GM12878 (cell line): ENCODE results near the gene MARCHF11. TPM values are rescaled to one million over a fixed set of nuclear protein-coding genes. Genes with fewer than 3 reads are reported as not detected.

ENCODE experiments used
- ATAC-seq: fragments of 200-7000 bp; cut with Tn5 transposase; 3 replicates; pipeline ENCODE4 v1.9.1; 2020; ENCODE audit warnings: mild to moderate bottlenecking, moderate library complexity
- BruUV-seq: library from RNA; stranded (reverse); fragments of 400-500 nt; replicated peaks from 2 replicates; lab custom pipeline; 2021; lab: Mats Ljungman, UMichigan
- CTCF ChIA-PET: fragments of 300-600 bp; sonication (Branson Sonifier 250); formaldehyde crosslinking; extraction: SDS; loops from one replicate; lab custom pipeline; 2021; ENCODE audit warnings: inconsistent platforms; lab: Yijun Ruan, JAX
- POLR2A ChIA-PET: fragments of 350-600 bp; formaldehyde crosslinking; extraction: SDS; loops from one replicate; lab custom pipeline; 2021; ENCODE audit warnings: inconsistent platforms; lab: Charles Lee
- RAD21 ChIA-PET: fragments of 300-600 bp; sonication (Branson Sonifier 250); formaldehyde crosslinking; loops from one replicate; lab custom pipeline; 2023; ENCODE audit warnings: antibody characterized with exemption; ENCODE audit not compliant: unreplicated experiment; lab: Charles Lee
- SMC1A ChIA-PET: fragments of 300-600 bp; sonication (Branson Sonifier 250); formaldehyde crosslinking; loops from one replicate; lab custom pipeline; 2023; ENCODE audit not compliant: unreplicated experiment, uncharacterized antibody; lab: Charles Lee
- DNase-seq: peaks from one replicate; pipeline ENCODE4 v3.0.0-alpha.2; 2011; ENCODE audit warnings: low read depth, low spot score
- FAIRE-seq: peaks from 3 replicates; lab custom pipeline; 2011; peaks lifted over from hg19 to GRCh38; lab: Jason Lieb, UNC
- H2AFZ ChIP-seq: 2 replicates; pipeline ENCODE4 v1.6.0; 2011; ENCODE audit warnings: low read depth, low read length, control low read depth; ENCODE audit not compliant: control insufficient read depth
- H3K27ac ChIP-seq: 2 replicates; pipeline ENCODE4 v1.5.1; 2011; ENCODE audit warnings: control low read depth; ENCODE audit not compliant: control insufficient read depth, insufficient read depth
- H3K27me3 ChIP-seq, 2 experiments: replicated peaks in 1 of 2; 2 replicates each; pipeline versions ENCODE4 v1.6.0 to v1.6.1; 2011; ENCODE audit warnings: low read length in 1 of 2; ENCODE audit not compliant: control insufficient read depth in 2 of 2, insufficient read depth in 2 of 2
- H3K36me3 ChIP-seq, 2 experiments: 2 replicates each; pipeline ENCODE4 v1.5.1; 2011; ENCODE audit warnings: low read length in 1 of 2; ENCODE audit not compliant: control insufficient read depth in 2 of 2, insufficient read depth in 2 of 2
- H3K4me1 ChIP-seq: 2 replicates; pipeline ENCODE4 v1.6.1; 2011; ENCODE audit warnings: mild to moderate bottlenecking, low read length, moderate library complexity, mixed read lengths; ENCODE audit not compliant: control insufficient read depth, insufficient read depth
- H3K4me2 ChIP-seq: 2 replicates; pipeline ENCODE4 v1.6.0; 2011; ENCODE audit warnings: control low read depth; ENCODE audit not compliant: control insufficient read depth, insufficient read depth
- H3K4me3 ChIP-seq: fragments of 200-600 bp; sonication (generic); 2 replicates; pipeline ENCODE4 v1.5.1; 2016
- H3K79me2 ChIP-seq: 2 replicates; pipeline ENCODE4 v1.6.0; 2011; ENCODE audit warnings: low read length; ENCODE audit not compliant: control insufficient read depth, insufficient read depth
- H3K9ac ChIP-seq: 2 replicates; pipeline ENCODE4 v1.8.0; 2011; ENCODE audit warnings: low read length, control low read depth, mixed read lengths; ENCODE audit not compliant: control insufficient read depth, insufficient read depth
- H3K9me3 ChIP-seq: replicated peaks from 3 replicates; pipeline ENCODE4 v1.5.1; 2011; ENCODE audit warnings: mild to moderate bottlenecking, low read length; ENCODE audit not compliant: control insufficient read depth, insufficient read depth
- H4K20me1 ChIP-seq: 2 replicates; pipeline ENCODE4 v1.6.0; 2011; ENCODE audit not compliant: control insufficient read depth, insufficient read depth
- CEBPB ChIP-seq, 2 experiments: fragments of 150-350 bp in 1 of 2; IDR thresholded peaks; 2 replicates each; pipeline ENCODE4 v1.6.1; 2012 to 2014; ENCODE audit warnings: low read depth in 2 of 2, low read length in 2 of 2, borderline replicate concordance in 1 of 2, inconsistent platforms in 1 of 2
- EGR1 ChIP-seq, 2 experiments: IDR thresholded peaks; 1 replicate in 1 of 2; 2 replicates in 1 of 2; pipeline ENCODE4 v1.6.1; 2011 to 2012; ENCODE audit warnings: low read depth in 2 of 2, low read length in 2 of 2, borderline replicate concordance in 1 of 2, mild to moderate bottlenecking in 1 of 2, moderate library complexity in 1 of 2
- ESRRA ChIP-seq: IDR thresholded peaks from 2 replicates; pipeline ENCODE4 v1.6.1; 2012; ENCODE audit warnings: mild to moderate bottlenecking, low read length, improper control_type of control experiment
- MXI1 ChIP-seq: fragments of 150-350 bp; IDR thresholded peaks from 2 replicates; pipeline ENCODE4 v1.6.1; 2011; ENCODE audit warnings: low read depth, mild to moderate bottlenecking, inconsistent platforms, low read length, improper control_type of control experiment
- NFYA ChIP-seq: IDR thresholded peaks from 2 replicates; pipeline ENCODE4 v1.6.1; 2011; ENCODE audit warnings: low read depth, mild to moderate bottlenecking, low read length, improper control_type of control experiment, borderline replicate concordance
- POLR2A ChIP-seq: IDR thresholded peaks from 2 replicates; pipeline ENCODE4 v1.6.1; 2011; ENCODE audit warnings: low read depth, mild to moderate bottlenecking, low read length
- SMC3 ChIP-seq: IDR thresholded peaks from 2 replicates; pipeline ENCODE4 v1.6.1; 2011; ENCODE audit warnings: low read length, improper control_type of control experiment, borderline replicate concordance
- WGBS: methylation state at CpG from one replicate; pipeline ENCODE4 v1.1.6; 2016; ENCODE audit warnings: low lambda C conversion rate; ENCODE audit not compliant: insufficient replicate concordance, insufficient coverage; ENCODE audit errors: missing lambda C conversion rate; 5-methylcytosine and 5-hydroxymethylcytosine counted together
- in situ Hi-C: fragments of 300-500 bp; cut with MboI; formaldehyde crosslinking; loops from 9 replicates; pipeline ENCODE4 v1.14.3; 2018; ENCODE audit warnings: mixed read lengths
- intact Hi-C: fragments of 100-400 bp; cut with micrococcal nuclease; formaldehyde crosslinking; loops from one replicate; pipeline ENCODE4 v1.14.2; 2022; ENCODE audit not compliant: unreplicated experiment
- polyA plus RNA-seq, 11 experiments: library from polyadenylated mRNA; depleted of rRNA in 4 of 11; unstranded in 6 of 11; stranded (reverse) in 5 of 11; fragments of >200 nt; fragmentation: Nextera tagmentation in 4 of 11; fragmentation: Illumina TruSeq in 1 of 11; extraction: Ambion mirVana in 4 of 11; extraction: Trizol in 1 of 11; gene quantifications; 1 replicate in 1 of 11; 2 replicates in 10 of 11; pipeline versions ENCODE4 v1.2.1 to v1.2.3, GENCODE V29; 2011 to 2016; ENCODE audit warnings: inconsistent platforms in 2 of 11, missing spikeins in 2 of 11, low read depth in 1 of 11
- total RNA-seq, 4 experiments: library from RNA; depleted of rRNA in 3 of 4; stranded (reverse); fragments of >200 nt in 3 of 4; fragmentation: Illumina TruSeq in 1 of 4; extraction: Trizol in 1 of 4; gene quantifications; 2 replicates each; pipeline versions ENCODE4 v1.2.1 to v1.2.3, GENCODE V29; 2013 to 2021
- TF ChIP-seq, protein P1 (sequence below): fragments of 450-650 bp; IDR thresholded peaks from 2 replicates; pipeline ENCODE4 v1.6.1; 2017; ENCODE audit warnings: mild to moderate bottlenecking, moderate library complexity
- TF ChIP-seq, protein P2 (sequence below), 3 experiments: IDR thresholded peaks in 2 of 3; conservative IDR thresholded peaks in 1 of 3; 2 replicates each; pipeline ENCODE4 v1.5.1; 2011; ENCODE audit warnings: low read depth in 3 of 3, low read length in 3 of 3, mild to moderate bottlenecking in 3 of 3, control low read depth in 2 of 3, moderate library complexity in 2 of 3, inconsistent platforms in 1 of 3, mixed read lengths in 1 of 3; ENCODE audit not compliant: control insufficient read depth in 2 of 3, insufficient read depth in 1 of 3; ENCODE audit errors: extremely low read depth in 1 of 3
- TF ChIP-seq, protein P3 (sequence below): IDR thresholded peaks from 2 replicates; pipeline ENCODE4 v1.6.1; 2012; ENCODE audit warnings: improper control_type of control experiment, low read depth, low read length; ENCODE audit not compliant: insufficient replicate concordance

The MARCHF11 gene
- total and polyA plus RNA-seq, 10 of the 15 experiments (the other 5 are each of a cell fraction or from before 2014, with no cell fraction given) = 0.26 TPM; not detected in 9

DNA sequence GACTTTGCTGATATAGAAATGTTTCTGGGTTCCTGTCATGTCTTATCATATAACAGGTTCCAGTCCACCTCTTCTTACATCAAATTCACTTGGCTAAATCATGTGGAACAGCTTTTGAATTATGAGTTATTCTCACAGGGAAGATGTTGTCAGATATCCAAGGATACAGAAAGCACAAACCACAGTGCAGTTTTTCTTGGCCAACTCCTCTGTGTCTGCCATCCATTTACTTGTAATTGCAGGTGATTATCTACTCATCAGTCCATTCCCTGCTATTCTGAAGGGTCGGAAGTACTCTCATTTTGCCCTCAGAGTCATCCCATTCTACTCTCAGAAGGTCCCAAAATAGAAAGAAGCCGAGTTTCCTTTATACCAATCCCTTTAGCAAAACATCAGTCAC lies 10.0 kb downstream of the MARCHF11 start (continued):
- TF ChIP-seq, protein P1, sequence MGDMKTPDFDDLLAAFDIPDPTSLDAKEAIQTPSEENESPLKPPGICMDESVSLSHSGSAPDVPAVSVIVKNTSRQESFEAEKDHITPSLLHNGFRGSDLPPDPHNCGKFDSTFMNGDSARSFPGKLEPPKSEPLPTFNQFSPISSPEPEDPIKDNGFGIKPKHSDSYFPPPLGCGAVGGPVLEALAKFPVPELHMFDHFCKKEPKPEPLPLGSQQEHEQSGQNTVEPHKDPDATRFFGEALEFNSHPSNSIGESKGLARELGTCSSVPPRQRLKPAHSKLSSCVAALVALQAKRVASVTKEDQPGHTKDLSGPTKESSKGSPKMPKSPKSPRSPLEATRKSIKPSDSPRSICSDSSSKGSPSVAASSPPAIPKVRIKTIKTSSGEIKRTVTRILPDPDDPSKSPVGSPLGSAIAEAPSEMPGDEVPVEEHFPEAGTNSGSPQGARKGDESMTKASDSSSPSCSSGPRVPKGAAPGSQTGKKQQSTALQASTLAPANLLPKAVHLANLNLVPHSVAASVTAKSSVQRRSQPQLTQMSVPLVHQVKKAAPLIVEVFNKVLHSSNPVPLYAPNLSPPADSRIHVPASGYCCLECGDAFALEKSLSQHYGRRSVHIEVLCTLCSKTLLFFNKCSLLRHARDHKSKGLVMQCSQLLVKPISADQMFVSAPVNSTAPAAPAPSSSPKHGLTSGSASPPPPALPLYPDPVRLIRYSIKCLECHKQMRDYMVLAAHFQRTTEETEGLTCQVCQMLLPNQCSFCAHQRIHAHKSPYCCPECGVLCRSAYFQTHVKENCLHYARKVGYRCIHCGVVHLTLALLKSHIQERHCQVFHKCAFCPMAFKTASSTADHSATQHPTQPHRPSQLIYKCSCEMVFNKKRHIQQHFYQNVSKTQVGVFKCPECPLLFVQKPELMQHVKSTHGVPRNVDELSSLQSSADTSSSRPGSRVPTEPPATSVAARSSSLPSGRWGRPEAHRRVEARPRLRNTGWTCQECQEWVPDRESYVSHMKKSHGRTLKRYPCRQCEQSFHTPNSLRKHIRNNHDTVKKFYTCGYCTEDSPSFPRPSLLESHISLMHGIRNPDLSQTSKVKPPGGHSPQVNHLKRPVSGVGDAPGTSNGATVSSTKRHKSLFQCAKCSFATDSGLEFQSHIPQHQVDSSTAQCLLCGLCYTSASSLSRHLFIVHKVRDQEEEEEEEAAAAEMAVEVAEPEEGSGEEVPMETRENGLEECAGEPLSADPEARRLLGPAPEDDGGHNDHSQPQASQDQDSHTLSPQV = no peak
- no peak for TF ChIP-seq ESRRA
- TF ChIP-seq, all 136 proteins: peak for 0

DNA sequence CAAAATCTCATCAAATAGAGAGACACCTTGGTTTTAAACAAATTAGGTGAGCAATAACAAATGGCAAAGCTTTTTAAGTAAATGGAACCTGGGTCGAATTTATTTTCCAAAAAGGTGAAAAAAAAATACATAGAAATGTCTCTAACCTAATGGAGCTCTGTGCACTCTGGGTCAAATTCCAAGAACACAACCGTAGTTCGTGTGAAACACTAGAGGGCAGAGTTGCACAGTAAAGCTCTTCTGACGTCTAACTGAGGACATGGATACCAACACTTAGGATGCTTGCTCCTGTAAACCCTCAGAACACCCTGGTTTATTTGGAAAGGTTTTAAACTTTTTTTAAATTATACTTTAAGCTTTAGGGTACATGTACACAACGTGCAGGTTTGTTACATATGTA lies 18.9 kb downstream of the MARCHF11 start:
- ATAC-seq (peak; percentile 96), DNase-seq (peak; percentile 2), FAIRE-seq (peak; percentile 92)
- H3K4me2 ChIP-seq = no peak overlapping the region
- no peak overlapping the region for H2AFZ ChIP-seq
- H3K9ac ChIP-seq = no peak overlapping the region
- no peaks in the 10 kb centered on the region for H3K4me1 ChIP-seq
- RAD21 ChIA-PET = interaction anchor here (0.5 to 3.6 kb wide), 7 partner anchors 296 to 425 kb away, joined by 3 to 49 read pairs (median 5); no protein-coding TSS in a partner anchor
- intact Hi-C loops (loop anchor here (1.0 kb wide), 2 partner anchors 296 to 390 kb away; no protein-coding TSS in a partner anchor), in situ Hi-C loops (loop anchor here (5.0 kb wide), 1 partner anchor 297 kb away; no protein-coding TSS in a partner anchor)
- no peak overlapping the region for H3K4me3 ChIP-seq
- no peaks in the 10 kb centered on the region for H4K20me1 ChIP-seq
- SMC1A ChIA-PET = interaction anchor here (0.7 to 3.6 kb wide), 12 partner anchors 9 to 972 kb away, joined by 3 to 56 read pairs (median 5); no protein-coding TSS in a partner anchor
- WGBS = 0% methylated on average over 5 of the region's 5 CpGs
- POLR2A ChIA-PET = no interaction called here
- BruUV-seq = no TSS peak
- no peaks in the 10 kb centered on the region for H3K27me3 ChIP-seq
- H3K9me3 ChIP-seq = no peaks in the 10 kb centered on the region
- H3K79me2 ChIP-seq = no peaks in the 10 kb centered on the region
- CTCF ChIA-PET = interaction anchor here (0.5 to 4.8 kb wide), 22 partner anchors 9 to 506 kb away, joined by 3 to 117 read pairs (median 4); no protein-coding TSS in a partner anchor
- H3K27ac ChIP-seq = no peak overlapping the region
- no peaks in the 10 kb centered on the region for H3K36me3 ChIP-seq
- TF ChIP-seq SMC3 (peak; percentile 69; the same call in 1 of the 2 replicates), EGR1 (IDR thresholded peaks at IDR 0.05; ENCODE audit: borderline replicate concordance in 1 of 2, low read depth in 2 of 2, low read length in 2 of 2) (no peak), NFYA (no peak), MXI1 (no peak), CEBPB (IDR thresholded peaks at IDR 0.05; ENCODE audit: borderline replicate concordance in 1 of 2, low read depth in 2 of 2, low read length in 2 of 2) (no peak), POLR2A (no peak)
- TF ChIP-seq, protein P2, sequence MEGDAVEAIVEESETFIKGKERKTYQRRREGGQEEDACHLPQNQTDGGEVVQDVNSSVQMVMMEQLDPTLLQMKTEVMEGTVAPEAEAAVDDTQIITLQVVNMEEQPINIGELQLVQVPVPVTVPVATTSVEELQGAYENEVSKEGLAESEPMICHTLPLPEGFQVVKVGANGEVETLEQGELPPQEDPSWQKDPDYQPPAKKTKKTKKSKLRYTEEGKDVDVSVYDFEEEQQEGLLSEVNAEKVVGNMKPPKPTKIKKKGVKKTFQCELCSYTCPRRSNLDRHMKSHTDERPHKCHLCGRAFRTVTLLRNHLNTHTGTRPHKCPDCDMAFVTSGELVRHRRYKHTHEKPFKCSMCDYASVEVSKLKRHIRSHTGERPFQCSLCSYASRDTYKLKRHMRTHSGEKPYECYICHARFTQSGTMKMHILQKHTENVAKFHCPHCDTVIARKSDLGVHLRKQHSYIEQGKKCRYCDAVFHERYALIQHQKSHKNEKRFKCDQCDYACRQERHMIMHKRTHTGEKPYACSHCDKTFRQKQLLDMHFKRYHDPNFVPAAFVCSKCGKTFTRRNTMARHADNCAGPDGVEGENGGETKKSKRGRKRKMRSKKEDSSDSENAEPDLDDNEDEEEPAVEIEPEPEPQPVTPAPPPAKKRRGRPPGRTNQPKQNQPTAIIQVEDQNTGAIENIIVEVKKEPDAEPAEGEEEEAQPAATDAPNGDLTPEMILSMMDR (IDR thresholded peaks at IDR 0.05 in 2 of 3, conservative IDR thresholded peaks at IDR 0.05 in 1 of 3; ENCODE audit: control insufficient read depth in 2 of 3, extremely low read depth in 1 of 3, insufficient read depth in 1 of 3, low read depth in 3 of 3, low read length in 3 of 3) = peak; percentile 66 to 70 (median 68)
- TF ChIP-seq, protein P3, sequence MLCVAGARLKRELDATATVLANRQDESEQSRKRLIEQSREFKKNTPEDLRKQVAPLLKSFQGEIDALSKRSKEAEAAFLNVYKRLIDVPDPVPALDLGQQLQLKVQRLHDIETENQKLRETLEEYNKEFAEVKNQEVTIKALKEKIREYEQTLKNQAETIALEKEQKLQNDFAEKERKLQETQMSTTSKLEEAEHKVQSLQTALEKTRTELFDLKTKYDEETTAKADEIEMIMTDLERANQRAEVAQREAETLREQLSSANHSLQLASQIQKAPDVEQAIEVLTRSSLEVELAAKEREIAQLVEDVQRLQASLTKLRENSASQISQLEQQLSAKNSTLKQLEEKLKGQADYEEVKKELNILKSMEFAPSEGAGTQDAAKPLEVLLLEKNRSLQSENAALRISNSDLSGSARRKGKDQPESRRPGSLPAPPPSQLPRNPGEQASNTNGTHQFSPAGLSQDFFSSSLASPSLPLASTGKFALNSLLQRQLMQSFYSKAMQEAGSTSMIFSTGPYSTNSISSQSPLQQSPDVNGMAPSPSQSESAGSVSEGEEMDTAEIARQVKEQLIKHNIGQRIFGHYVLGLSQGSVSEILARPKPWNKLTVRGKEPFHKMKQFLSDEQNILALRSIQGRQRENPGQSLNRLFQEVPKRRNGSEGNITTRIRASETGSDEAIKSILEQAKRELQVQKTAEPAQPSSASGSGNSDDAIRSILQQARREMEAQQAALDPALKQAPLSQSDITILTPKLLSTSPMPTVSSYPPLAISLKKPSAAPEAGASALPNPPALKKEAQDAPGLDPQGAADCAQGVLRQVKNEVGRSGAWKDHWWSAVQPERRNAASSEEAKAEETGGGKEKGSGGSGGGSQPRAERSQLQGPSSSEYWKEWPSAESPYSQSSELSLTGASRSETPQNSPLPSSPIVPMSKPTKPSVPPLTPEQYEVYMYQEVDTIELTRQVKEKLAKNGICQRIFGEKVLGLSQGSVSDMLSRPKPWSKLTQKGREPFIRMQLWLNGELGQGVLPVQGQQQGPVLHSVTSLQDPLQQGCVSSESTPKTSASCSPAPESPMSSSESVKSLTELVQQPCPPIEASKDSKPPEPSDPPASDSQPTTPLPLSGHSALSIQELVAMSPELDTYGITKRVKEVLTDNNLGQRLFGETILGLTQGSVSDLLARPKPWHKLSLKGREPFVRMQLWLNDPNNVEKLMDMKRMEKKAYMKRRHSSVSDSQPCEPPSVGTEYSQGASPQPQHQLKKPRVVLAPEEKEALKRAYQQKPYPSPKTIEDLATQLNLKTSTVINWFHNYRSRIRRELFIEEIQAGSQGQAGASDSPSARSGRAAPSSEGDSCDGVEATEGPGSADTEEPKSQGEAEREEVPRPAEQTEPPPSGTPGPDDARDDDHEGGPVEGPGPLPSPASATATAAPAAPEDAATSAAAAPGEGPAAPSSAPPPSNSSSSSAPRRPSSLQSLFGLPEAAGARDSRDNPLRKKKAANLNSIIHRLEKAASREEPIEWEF = no peak
